Gastrocnemius medialis (tissue), 4 donors: ENCODE data around the gene IRF2BP2. TPM values are rescaled to one million over a fixed set of nuclear protein-coding genes. Genes with fewer than 3 reads are reported as not detected.

Source experiments
- ATAC-seq, 2 donors: fragments of 150-250 bp; one replicate each; pipeline ENCODE4 v1.9.1; 2016
- DNase-seq, 2 donors: peaks; one replicate each; pipeline ENCODE4 v3.0.0-alpha.2; 2019
- H3K27ac ChIP-seq, 4 donors: fragments of 200-600 bp; sonication (generic); 1 replicate in 1 of 4; 2 replicates in 3 of 4; pipeline ENCODE4 v1.5.1; 2016 to 2018; ENCODE audit warnings: mild to moderate bottlenecking in 2 of 4, moderate library complexity in 1 of 4
- H3K27me3 ChIP-seq, 3 donors: fragments of 200-600 bp; sonication (generic) in 2 of 3; 1 replicate in 1 of 3; 2 replicates in 2 of 3; pipeline versions ENCODE4 v1.5.1 to v1.6.0; 2016 to 2019; ENCODE audit warnings: mild to moderate bottlenecking in 1 of 3, moderate library complexity in 1 of 3
- H3K36me3 ChIP-seq, 2 donors: fragments of 200-600 bp; sonication (generic) in 1 of 2; one replicate each; pipeline ENCODE4 v1.5.1; 2017 to 2018
- H3K4me1 ChIP-seq, 2 donors: fragments of 200-600 bp; sonication (generic) in 1 of 2; one replicate each; pipeline ENCODE4 v1.5.1; 2016 to 2017; ENCODE audit warnings: mild to moderate bottlenecking in 2 of 2
- H3K4me3 ChIP-seq, 4 donors: fragments of 200-600 bp; sonication (generic) in 3 of 4; 1 replicate in 1 of 4; 2 replicates in 3 of 4; pipeline ENCODE4 v1.5.1; 2016 to 2019; ENCODE audit warnings: mild to moderate bottlenecking in 2 of 4
- H3K9me3 ChIP-seq, 3 donors: fragments of 200-600 bp; sonication (generic) in 2 of 3; 1 replicate in 1 of 3; 2 replicates in 2 of 3; pipeline ENCODE4 v1.5.1; 2016 to 2019
- CTCF ChIP-seq, 5 experiments: fragments of 450-650 bp in 3 of 5; fragments of 200-600 bp in 2 of 5; sonication (generic) in 2 of 5; IDR thresholded peaks in 4 of 5; conservative IDR thresholded peaks in 1 of 5; 1 replicate in 4 of 5; 2 replicates in 1 of 5; pipeline ENCODE4 v1.5.1; 2016 to 2019; ENCODE audit warnings: antibody characterized with exemption in 5 of 5, mild to moderate bottlenecking in 3 of 5, moderate library complexity in 3 of 5
- POLR2A ChIP-seq, 2 donors: fragments of 450-650 bp; IDR thresholded peaks; one replicate each; pipeline ENCODE4 v1.6.1; 2017; ENCODE audit warnings: antibody characterized with exemption in 2 of 2, mild to moderate bottlenecking in 2 of 2, moderate library complexity in 2 of 2
- in situ Hi-C, 4 donors: fragments of 200-750 bp; cut with MboI; loops; one replicate each; pipeline versions ENCODE4 v1.15.0 to v1.8.0; 2017; ENCODE audit warnings: low sequenced_read_pairs in 4 of 4
- intact Hi-C: fragments of 100-400 bp; cut with DNase I; formaldehyde crosslinking; loops from one replicate; pipeline ENCODE4 v1.15.1; 2023; ENCODE audit warnings: low total_unique reads
- total RNA-seq, 4 donors: library from RNA; depleted of rRNA; stranded (reverse); fragments of >200 nt; gene quantifications; one replicate each; pipeline versions ENCODE4 v1.1.0 to v1.2.3, GENCODE V29; 2016

IRF2BP2 gene
- total RNA-seq, 4 donors from 2014 or later: 32.2 to 92.0 (median 52.2) TPM

GRCh38 chr1:234627009-234627950 lies 17.3 kb upstream of the IRF2BP2 start:
- intact Hi-C loops (no loop called here), in situ Hi-C loops (loop anchor here in 2 of 4 donors (10.0 kb wide), 1 partner anchor 88 kb away; no protein-coding TSS in a partner anchor)
- no peaks in the 10 kb centered on the region for H3K9me3 ChIP-seq
- no peaks in the 10 kb centered on the region for H3K27me3 ChIP-seq
- DNase-seq (no peak), ATAC-seq (no peak)
- peak overlapping the region in 1 of 4 donors; percentile 68 for H3K27ac ChIP-seq
- H3K4me1 ChIP-seq: peaks cover 9 to 21% of the 10 kb centered on the region in 2 donors
- no peaks in the 10 kb centered on the region for H3K36me3 ChIP-seq
- H3K4me3 ChIP-seq: no peak overlapping the region
- TF ChIP-seq CTCF (IDR thresholded peaks at IDR 0.05 in 4 of 5, conservative IDR thresholded peaks at IDR 0.05 in 1 of 5) (no peak), POLR2A (IDR thresholded peaks at IDR 0.05) (no peak)

GRCh38 chr1:234626391-234626790 lies 16.4 kb upstream of the IRF2BP2 start:
- Histone ChIP-seq H3K9me3 (no peaks in the 10 kb centered on the region), H3K27ac (no peak overlapping the region), H3K4me3 (no peak overlapping the region), H3K36me3 (no peaks in the 10 kb centered on the region), H3K27me3 (no peaks in the 10 kb centered on the region), H3K4me1 (peaks cover 9 to 26% of the 10 kb centered on the region in 2 donors)
- TF ChIP-seq CTCF (IDR thresholded peaks at IDR 0.05 in 4 of 5, conservative IDR thresholded peaks at IDR 0.05 in 1 of 5): no peak
- ATAC-seq (no peak), DNase-seq (no peak)
- intact Hi-C loops (no loop called here), in situ Hi-C loops (loop anchor here in 2 of 4 donors (10.0 kb wide), 1 partner anchor 88 kb away; no protein-coding TSS in a partner anchor)

- Histone ChIP-seq H3K36me3 (no peaks in the 10 kb centered on the region), H3K4me1 (peaks cover 16 to 34% of the 10 kb centered on the region in 2 donors), H3K27me3 (no peaks in the 10 kb centered on the region), H3K4me3 (no peak overlapping the region), H3K27ac (peak overlapping the region; percentile 69 to 80 (median 76)), H3K9me3 (no peaks in the 10 kb centered on the region)
- peak; percentile 66 to 67 for DNase-seq
- TF ChIP-seq CTCF (IDR thresholded peaks at IDR 0.05 in 4 of 5, conservative IDR thresholded peaks at IDR 0.05 in 1 of 5) (no peak), POLR2A (IDR thresholded peaks at IDR 0.05) (no peak)
- ATAC-seq: peak; percentile 94 to 97
- in situ Hi-C loops (loop anchor here in 3 of 4 donors (10.0 to 25.0 kb wide), 2 partner anchors 90 to 263 kb away; no protein-coding TSS in a partner anchor), intact Hi-C loops (loop anchor here (5.0 kb wide), 1 partner anchor 148 kb away; no protein-coding TSS in a partner anchor)
Measured at GRCh38 chr1:234624724-234625117, 14.7 kb upstream of the IRF2BP2 start.

- intact Hi-C loops: loop anchor here (2.0 to 5.0 kb wide), 2 partner anchors 63 to 151 kb away; no protein-coding TSS in a partner anchor
- no peaks in the 10 kb centered on the region for H3K9me3 ChIP-seq
- TF ChIP-seq CTCF (IDR thresholded peaks at IDR 0.05 in 4 of 5, conservative IDR thresholded peaks at IDR 0.05 in 1 of 5) (no peak), POLR2A (IDR thresholded peaks at IDR 0.05) (no peak)
- no peaks in the 10 kb centered on the region for H3K27me3 ChIP-seq
- no peak overlapping the region for H3K4me3 ChIP-seq
- H3K36me3 ChIP-seq: no peaks in the 10 kb centered on the region
- no peak for DNase-seq
- H3K27ac ChIP-seq: peak overlapping the region; percentile 24 to 40 (median 26)
- no peak for ATAC-seq
- H3K4me1 ChIP-seq: peaks cover 41 to 52% of the 10 kb centered on the region in 2 donors
- in situ Hi-C loops: loop anchor here in 3 of 4 donors (10.0 to 25.0 kb wide), 2 partner anchors 93 to 266 kb away; no protein-coding TSS in a partner anchor
Measured at GRCh38 chr1:234621657-234622335, 11.8 kb upstream of the IRF2BP2 start.
